Left hindlimb (tissue), 1 donor: ENCODE results near the gene PSD.

ENCODE experiments used
- DNase-seq: peaks from one replicate; pipeline ENCODE4 v3.0.0-alpha.2; 2018

The PSD gene

DNA sequence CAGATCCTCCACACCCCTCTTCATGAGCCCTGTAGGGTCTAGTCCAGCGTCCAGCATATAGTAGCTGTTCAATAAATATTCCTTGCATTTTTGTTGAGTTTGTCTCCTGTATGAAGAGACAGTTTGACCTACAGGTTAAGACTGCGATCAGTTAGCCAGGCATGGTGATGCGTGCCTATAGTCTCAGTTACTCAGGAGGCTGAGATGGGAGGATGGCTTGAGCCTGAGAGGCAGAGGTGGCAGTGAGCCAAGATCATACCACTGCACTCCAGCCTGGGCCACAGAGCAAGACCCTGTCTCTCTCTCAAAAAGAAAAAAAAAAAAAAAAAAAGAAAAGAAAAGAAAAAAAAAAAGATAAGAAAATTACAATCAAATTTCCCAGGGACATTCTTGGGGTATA is 18.9 kb upstream of the PSD start:
- DNase-seq: no peak

DNA sequence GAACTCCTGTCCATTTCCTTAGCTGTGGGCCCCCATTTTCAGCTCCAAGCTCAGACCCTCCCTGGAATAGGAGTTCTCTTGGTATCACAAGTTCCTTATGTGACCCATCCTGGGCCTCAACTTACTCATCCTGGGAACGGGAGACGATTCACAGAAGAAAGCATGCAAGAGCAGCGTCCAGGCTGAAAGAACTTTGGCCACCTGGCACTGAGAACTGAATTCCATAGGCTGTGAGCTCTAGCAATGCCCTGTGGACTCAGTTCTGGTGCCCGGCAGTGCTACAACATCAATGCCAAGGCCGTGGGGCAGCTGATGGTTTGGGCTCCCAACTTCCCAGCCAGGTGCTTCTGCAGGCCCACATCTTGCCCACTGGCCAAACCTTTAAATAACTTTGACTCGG is 17.7 kb upstream of the PSD start:
- DNase-seq: no peak

DNA sequence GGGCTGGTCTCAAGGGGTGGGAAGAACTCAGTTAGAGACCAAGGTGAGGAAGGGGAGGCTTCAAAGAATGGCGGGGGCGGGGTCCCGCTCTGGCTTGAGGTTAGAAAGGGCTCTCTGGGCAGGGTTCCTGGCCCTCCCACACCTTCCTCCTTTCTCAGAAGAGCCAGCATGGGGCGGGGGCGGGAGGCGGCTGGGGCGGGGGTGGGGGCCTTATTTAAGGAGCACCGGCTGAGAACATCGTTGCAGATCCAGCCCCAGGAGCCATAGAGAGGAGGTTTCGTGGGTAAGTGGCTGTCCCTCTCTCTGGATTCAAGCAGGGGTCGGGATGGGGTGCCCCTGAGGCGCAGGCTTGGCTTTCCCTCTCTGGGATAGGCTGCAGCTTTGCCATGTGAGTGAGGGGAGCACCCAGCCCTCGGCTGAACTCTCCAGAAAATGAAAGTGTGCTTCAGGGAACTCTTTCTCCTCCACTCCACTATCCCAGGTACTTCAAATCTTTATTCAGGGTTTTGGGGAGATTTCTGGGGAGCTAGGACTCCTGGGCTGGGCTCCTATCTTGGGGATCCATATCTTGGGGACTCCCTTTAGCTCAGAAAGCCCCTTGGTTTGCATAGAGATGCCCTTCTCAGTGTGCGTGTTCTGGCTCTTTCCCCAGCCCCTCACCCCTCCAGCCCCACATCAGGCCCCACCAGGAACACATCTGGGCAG is 17.1 kb upstream of the PSD start:
- DNase-seq: peak; percentile 43

DNA sequence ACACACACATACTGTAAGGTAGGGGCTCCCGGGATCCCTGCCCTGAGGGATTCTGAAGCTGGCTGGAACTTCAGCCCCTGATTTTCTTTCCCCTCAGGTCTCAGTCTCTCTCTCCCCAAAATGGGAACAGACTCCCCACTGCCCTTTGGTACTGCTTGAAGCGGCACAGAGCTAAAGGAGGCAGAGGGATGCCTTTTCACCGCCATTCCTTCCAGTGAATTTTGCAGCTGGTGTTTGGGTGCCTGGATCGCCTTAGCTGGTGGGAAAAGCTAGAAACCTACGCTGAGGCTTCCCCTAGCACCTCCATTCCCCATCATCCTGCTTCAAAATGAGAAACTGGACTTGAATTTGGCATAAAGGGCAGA is 16.5 kb upstream of the PSD start:
- no peak for DNase-seq

DNA sequence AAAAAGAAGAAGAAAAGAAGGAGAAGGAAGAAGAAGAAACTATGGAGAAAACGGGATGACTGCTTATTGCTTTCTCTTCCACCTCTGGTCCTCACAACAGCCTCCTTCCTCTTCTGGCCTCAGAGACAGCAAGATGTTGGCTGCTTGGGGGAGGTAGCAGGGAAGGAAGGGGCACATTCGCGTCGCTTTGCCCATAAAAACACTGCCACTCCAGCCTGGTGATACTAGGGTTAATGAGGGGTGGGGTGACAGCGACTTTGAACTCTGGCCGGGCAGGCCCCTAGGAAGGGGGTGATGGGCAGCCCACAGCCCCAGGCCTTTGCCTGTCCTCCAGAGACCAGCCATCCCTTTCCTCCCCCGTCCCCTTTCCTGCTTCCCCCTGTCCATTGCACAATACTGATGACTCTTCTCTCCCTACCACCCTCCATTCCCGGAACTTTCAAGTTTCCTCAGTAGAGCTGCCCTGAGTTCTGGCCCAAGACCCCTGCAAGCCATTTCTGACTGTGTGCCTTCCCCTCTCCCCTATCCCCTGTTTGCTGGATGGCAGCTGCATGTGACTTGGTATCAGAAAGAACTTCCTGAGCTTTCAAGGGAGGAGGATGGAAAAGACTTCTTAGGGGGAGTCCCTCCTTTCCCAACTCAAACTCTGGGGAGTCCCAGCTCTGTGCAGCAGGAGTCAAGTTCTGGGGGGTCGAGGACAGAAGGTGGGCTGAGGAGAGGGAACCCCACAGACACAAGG is 16.0 kb upstream of the PSD start:
- peak; percentile 43 for DNase-seq

DNA sequence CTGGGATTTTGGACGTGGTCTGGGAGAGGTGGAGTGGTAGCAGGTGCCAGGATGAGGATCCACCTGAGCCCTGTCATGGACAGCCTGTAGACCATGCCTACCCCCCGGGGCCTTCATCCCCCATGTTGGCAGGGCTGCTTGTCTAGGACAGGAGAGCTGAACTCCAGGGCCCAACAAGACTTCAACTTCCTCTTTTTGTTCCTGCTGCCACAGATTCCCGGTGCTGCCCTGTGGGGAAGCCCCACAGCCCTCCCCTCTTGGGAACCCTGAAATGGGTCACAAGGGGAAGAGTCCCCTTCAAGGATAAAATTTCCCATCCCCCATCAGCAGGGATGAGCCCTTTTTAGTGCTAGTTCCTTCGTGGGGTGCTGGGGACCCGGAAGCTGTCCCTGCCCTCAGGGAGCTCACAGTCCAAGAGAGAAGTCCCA is 15.0 kb upstream of the PSD start:
- peak; percentile 29 for DNase-seq

DNA sequence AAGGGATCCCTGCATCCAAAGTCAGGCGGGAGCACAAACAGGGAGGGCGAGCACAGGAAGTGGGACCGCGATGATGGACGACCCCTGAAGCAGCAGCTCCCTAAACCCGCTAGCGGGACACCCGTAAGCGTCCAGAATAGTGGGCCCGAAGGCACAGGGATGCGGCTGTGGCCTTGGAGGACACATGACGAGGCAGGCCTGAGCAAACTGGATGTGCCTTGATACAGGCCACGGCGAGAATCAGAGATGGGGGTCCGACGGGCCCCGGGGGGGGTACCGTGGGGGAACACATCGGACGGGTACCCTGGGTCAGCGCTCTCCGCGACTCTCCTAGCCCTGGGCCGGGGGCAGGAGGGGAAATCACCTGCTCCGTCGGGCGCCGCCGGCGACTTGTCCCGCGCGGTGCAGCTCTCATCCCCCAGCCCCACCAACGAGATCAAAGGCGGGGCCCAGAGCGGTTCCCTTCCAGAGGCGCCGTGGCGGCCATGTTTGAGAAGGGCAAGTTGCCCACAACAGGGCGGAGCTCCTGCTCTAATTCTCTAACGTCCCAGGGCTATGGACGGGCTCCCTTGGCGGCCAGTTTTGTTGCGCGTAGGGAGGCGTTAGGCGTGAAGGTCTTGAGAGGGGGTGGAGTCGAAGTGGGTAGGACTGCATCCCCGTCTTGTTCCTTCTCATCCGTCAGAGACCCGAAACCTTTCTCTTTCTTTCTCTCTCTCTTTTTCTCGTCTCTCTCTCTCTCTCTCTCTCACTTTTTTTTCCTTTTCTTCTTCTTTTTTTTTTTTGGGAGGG is 13.8 kb upstream of the PSD start, which contains the start of gene CUEDC2:
Gene CUEDC2, minus strand, starts transcription at position 413 of the 789 bp plus-strand sequence. CDS start 7,386 bp downstream, outside the sequence.
- peak; percentile 97 for DNase-seq

DNA sequence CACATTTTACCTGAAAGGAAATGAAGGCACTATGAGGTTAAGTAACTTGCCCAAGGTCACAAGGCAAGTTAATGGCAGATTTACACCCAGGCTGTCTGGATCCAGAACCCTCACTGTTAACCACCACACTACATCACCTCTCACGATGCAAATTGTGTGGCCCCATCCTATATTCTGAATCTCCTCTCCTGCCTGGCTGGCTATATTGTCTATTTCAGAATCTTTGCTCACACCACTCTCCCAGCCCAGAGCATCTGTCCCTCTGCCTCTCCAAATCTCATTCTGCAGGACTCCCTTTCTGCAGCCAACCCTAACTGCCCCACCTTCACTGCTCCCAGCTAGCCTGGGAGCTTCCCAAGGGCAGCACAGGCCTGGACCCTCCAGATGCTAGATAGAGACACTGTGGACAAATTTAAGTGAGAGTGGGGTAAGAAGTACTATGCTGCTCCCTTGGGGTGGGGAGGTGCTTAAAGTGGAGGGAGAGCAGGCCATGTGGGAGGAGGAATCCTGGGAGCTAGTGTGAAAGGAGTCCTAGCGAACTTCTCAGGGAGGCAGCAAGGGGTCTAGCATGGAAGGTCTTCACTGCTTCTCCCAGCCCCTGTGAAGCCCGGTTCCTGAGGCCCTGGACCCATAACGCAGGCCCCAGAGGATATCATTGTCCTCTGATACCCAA is 13.0 kb upstream of the PSD start:
- DNase-seq: no peak

DNA sequence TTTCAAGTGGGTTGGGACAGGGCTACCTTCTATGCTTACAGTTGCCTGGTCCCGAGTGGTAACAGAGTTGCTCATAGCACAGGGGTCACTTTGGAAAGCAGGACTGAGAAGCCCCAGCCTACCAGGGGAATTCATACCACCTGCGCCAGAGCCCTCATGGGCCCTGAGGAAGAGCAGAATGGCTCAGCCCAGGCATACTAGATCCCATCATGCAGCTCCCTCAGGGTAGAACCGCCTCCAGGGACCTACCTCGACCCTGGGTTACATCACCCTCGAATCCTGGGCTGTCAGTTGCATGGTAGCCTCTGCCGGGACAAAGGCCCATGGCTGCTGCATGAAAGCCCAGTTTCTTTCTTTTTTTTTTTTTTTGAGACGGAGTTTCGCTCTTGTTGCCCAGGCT is 10.9 kb upstream of the PSD start:
- no peak for DNase-seq

DNA sequence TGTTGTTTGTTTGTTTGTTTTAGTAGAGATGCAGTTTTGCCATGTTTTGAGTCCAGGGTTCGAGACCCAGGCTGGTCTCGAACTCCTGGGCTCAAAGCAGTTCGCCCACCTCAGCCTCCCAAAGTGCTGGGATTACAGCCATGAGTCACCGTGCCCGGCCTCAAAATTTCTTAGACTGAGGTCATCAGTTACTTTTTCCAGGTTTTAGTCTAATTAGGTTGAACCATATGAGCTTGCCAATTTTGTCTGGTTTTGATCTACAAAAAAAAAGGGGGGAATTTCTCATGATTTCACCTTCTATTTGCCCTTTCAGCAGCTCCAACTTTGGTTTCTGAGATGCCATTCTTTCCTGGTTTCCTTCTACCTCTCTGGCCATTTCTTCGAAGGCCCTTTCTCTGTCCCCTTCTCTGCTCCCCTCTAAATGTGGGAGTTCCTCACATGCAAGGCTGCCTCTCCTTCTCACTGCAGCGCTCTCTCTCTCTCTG is 8.3 kb upstream of the PSD start:
- DNase-seq: peak; percentile 18

DNA sequence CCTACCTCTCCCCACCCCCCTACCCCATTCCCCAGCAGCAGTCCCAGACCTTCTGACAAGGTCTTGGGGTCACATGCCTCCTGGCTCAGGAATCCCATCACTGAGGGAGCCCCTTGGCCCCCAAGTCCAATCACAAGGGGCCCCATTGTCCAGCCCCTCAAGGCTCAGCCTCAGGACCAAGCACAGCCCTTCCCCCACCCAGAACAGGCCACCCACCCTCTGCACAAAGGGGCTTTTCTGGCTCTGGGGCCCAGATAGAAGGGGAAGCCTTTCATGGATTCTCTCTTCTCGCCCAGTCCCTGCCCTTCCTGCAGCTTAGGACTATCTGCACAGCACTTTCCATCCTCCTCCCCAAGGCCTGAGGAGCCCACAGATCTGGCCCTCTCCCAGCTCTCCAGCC is 6.9 kb upstream of the PSD start:
- DNase-seq: peak; percentile 28

DNA sequence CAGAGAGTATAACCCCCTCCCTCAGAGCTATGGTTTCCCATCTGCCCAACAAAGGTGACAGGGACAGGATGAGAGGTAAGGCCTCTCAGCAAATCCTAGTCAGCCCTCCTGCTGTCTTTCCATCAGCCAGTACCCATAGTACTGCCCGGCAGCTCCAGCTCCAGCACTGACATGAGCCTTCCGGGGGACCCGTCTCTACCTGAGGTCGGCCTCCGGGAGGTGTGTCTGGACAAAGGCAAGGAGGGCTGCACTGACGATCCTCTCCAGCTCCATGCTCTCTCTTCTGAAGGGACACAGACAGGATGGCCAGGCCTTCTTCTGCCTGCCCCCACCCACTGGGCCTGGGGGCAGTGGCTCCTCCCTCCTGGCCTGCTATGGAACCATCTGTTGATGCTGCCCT is 6.3 kb upstream of the PSD start:
- peak; percentile 32 for DNase-seq

DNA sequence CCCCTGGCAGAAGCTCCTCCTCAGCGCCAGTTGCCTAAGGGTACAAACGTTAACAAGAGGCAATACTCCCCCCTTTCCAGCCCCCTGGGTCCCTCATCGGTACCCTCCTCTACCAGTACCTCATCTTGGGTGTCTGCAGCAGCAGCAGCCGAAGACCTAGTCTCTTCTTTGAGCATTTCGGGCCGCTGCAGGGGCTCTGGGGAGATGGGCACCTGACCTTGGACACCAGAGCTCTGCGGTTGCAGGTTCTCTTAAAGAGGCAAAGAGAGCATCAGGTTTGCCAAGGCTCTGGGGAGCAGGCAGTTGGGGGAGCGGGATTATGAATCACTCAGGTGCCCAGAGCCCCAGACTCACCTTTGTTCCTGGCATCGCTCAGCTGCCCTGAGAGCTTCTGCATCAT is 5.6 kb upstream of the PSD start:
- DNase-seq: peak; percentile 26

DNA sequence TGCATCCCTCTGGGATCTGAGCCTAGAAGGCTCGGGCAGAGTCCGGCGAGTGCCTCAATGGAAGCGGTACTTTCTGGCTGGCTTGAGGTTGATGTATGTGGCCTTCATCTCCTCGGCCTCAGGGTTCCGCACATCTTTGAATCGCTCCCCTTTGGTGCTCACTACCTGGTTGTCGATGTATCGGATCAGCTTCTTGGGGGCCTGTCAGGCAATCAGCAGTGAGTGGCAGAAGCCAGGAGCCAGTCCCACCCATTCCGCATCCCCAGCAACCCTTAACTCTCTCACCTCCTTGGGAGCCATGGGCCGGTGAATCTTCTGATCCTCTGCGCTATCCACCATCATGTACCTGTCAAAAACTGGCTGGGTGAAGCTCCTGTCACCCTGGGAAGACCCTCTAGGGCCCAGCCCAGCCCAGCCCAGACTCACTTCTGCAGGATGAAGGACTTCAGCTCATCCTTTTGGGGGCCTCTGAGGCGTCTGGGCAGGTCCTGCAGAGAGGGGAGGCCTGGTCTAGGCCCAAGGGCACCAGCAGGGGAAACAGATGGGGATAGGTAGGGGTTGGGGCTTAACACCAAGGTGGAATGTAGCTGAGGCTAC is 4.9 kb upstream of the PSD start:
- DNase-seq: peak; percentile 15

DNA sequence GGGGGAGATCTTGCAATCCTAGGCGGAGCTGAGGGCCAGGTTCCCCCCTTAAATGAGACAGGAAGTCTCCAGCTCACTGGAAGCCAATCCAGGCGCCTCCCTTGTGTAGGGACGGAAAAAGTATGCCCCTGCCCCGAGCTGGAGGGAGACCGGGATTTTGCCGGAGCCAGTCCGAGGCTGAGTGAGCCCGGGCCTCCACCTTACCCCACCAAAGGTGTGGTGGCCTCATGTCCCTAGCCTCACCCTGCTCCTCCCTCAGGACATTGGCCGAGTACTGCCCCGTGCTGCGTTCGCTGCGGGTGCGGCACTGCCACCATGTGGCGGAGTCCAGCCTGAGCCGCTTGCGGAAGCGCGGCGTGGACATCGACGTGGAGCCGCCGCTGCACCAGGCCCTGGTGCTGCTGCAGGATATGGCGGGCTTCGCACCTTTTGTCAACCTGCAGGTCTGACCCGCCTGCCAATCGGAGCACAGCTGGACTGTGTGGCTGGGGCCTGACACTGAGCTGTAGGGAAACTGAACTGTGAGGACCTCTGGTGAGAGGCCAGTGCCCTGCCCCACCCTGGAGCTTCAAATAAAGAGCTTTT is 4.1 kb upstream of the PSD start:
- DNase-seq: peak; percentile 78

DNA sequence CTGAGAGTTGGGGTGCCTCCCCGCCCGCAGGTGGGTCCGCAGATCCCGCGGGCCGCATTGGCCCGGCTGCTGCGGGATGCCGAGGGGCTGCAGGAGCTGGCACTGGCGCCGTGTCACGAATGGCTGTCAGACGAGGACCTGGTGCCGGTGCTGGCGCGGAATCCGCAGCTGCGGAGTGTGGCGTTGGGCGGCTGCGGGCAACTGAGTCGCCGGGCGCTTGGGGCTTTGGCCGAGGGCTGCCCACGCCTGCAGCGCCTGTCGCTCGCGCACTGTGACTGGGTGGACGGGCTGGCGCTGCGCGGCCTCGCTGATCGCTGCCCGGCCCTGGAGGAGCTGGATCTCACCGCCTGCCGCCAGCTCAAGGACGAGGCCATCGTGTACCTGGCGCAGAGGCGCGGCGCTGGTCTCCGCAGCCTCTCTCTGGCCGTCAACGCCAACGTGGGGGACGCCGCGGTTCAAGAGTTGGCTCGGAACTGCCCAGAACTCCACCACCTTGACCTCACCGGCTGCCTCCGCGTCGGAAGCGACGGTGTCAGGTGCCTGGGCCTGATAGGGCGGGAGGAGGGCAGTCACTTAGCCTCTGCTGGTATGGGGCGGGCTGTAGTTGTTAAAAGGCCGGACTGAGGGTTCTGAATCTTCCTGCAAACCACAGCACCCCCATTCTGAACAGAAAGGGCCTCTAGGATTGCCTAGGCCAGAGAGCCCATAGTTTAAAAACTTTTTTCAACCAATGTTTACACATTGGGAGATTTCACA is 3.4 kb upstream of the PSD start:
- peak; percentile 33 for DNase-seq

DNA sequence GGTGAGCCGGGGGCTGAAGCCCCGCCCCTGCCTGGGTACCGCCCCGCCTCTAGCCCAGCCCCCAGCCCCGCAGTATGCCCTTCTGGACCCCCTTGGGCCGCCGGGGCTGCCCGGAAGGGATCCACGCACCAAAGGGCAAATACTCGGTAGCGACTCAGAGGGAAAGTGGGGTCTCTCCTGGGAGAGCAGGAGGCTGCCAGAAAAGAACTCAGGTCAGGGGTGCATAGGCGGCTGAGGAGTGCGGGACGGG is 2.8 kb upstream of the PSD start:
- DNase-seq: no peak

DNA sequence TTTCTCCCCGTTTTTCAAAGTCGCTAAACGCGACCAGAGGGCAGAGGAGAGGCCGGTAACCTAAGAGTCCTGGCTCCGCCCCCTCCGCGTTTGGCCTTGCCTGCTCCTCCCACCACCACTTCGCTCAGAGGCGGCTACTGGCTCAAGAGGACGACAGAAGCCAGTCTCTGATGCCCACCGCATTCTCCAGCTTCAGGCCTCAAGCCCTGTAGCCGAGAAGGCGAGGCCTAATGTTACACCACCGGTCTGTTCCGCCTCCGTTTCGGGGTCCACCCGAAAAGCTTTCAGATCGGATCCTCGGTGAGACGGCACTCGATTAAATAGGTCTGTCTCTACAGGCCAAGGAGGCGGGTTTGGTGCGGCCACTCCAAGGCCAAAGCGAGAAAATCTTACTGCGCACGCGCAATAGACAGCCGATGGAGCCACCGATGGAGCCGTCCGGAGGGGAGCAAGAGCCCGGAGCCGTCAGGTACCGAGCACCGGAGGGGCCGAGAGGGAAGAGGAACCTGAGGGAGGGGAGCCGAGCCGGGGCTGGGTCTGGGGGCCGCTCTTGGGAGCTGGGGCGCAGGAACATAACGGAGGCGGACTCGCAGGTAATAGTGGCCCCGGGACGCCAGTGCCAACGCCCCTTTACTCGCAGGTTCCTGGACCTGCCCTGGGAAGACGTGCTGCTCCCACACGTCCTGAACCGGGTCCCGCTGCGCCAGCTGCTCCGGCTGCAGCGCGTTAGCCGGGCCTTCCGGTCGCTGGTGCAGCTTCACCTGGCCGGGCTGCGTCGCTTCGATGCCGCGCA is 2.3 kb upstream of the PSD start, which contains the start of gene FBXL15:
Gene FBXL15, plus strand, starts transcription at position 123 of the 793 bp plus-strand sequence. Its CDS starts 294 bp downstream, at position 417.
- DNase-seq: peak; percentile 95

DNA sequence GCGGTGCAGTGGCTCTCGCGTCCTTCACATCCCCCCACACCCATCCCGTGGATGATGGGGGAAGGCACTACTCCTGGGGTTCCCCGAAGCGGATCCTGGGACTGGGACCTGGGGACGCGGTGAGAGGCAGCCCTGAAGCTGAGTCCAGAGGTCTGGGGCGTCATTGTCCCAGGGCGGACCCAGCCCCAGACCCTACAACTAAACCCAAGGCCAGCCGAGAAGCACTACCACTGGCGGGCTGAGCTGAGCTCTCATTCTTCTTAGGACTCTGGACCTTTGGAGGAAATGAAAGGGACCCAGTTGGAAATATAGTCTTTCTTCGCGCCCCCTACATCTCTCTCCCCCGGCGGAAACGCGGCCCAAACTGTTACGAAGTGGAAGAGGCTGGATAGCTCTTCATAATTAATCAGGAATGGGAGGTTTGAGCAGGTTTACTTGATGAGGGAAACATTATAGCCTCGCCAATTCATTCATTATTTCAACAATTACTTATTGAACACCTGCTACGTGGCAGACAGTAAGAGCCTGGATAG is 1.7 kb upstream of the PSD start:
- DNase-seq: peak; percentile 33
